Measurements from ENCODE around the gene TLN1. TPM values are rescaled to one million over a fixed set of nuclear protein-coding genes. Genes with fewer than 3 reads are reported as not detected.

Gene TLN1
- total and polyA plus RNA-seq, 2 donors (not counting 1 experiment from before 2014, with no cell fraction given), result 102 to 280 TPM

- TF ChIP-seq EZH2 (IDR thresholded peaks at IDR 0.05; ENCODE audit: borderline replicate concordance, insufficient read depth, low read depth, low read length, poor library complexity, severe bottlenecking) (no peak), CTCF (IDR thresholded peaks at IDR 0.05) (no peak)
- intact Hi-C loops (cut with micrococcal nuclease), result loop anchor here (5.0 to 10.0 kb wide), 4 partner anchors 462 to 1913 kb away; partner anchors contain the start of genes CLTA, FANCG, UBE2R2 and VCP
- Histone ChIP-seq H3K4me2 (replicated peaks; ENCODE audit: low read depth, low read length, poor library complexity, severe bottlenecking) (peak overlapping the region; percentile 89), H3K4me3 (ENCODE audit: control extremely low read depth in 1 of 5, extremely low read depth in 1 of 5, insufficient read depth in 1 of 5, low read depth in 2 of 5, low read length in 4 of 5) (peak overlapping the region; percentile 52 to 87 (median 82)), H3K9me3 (ENCODE audit: control extremely low read depth in 1 of 3, control insufficient read depth in 2 of 3, insufficient read depth in 1 of 3, low read length in 2 of 3) (no peaks in the 10 kb centered on the region), H2AFZ (ENCODE audit: insufficient read depth, low read depth, low read length, poor library complexity, severe bottlenecking) (no peak overlapping the region), H3K79me2 (ENCODE audit: control insufficient read depth, insufficient read depth, low read length) (peaks cover 76% of the 10 kb centered on the region), H3K27ac (ENCODE audit: low read length in 2 of 2) (peak overlapping the region; percentile 69 to 92), H3K4me1 (ENCODE audit: control insufficient read depth in 2 of 2, insufficient read depth in 2 of 2, low read length in 2 of 2) (peaks cover 63 to 67% of the 10 kb centered on the region in 2 donors), H3K36me3 (replicated peaks in 1 of 2; ENCODE audit: control extremely low read depth in 1 of 2, control insufficient read depth in 1 of 2, extremely low read depth in 1 of 2, insufficient read depth in 2 of 2, low read length in 1 of 2) (peaks cover 1 to 37% of the 10 kb centered on the region in 2 experiments), H3K9ac (ENCODE audit: low read length) (peak overlapping the region; percentile 84), H3K27me3 (replicated peaks in 1 of 4; ENCODE audit: control extremely low read depth in 1 of 4, control insufficient read depth in 3 of 4, insufficient read depth in 4 of 4, low read length in 3 of 4) (no peaks in the 10 kb centered on the region), H4K20me1 (ENCODE audit: control insufficient read depth, insufficient read depth, low read length, poor library complexity, severe bottlenecking) (peaks cover 47% of the 10 kb centered on the region)
- H3K27me3 Mint-ChIP-seq, result no peaks in the 10 kb centered on the region
- WGBS (ENCODE audit: insufficient coverage), result 86% methylated on average over 2 of the region's 2 CpGs
- peaks cover 14% of the 10 kb centered on the region for H3K4me1 Mint-ChIP-seq
- CTCF ChIA-PET, result interaction anchor here (0.9 to 9.7 kb wide), 16 partner anchors 11 to 152 kb away, joined by 3 to 142 read pairs (median 10); partner anchors contain the start of genes CCDC107, GBA2, HINT2 and RGP1
- DNase-seq (no peak), ATAC-seq (ENCODE audit: low read depth) (no peak)
- no peaks in the 10 kb centered on the region for H3K9me3 Mint-ChIP-seq (ENCODE audit: insufficient read depth)
- H3K4me3 Mint-ChIP-seq, result no peak overlapping the region
- H3K27ac Mint-ChIP-seq, result no peak overlapping the region
- POLR2A ChIA-PET, result interaction anchor here (0.5 to 4.4 kb wide), 2 partner anchors 12 to 116 kb away, joined by 3 to 21 read pairs; no protein-coding TSS in a partner anchor
Observed at GRCh38 chr9:35730486-35730854, 1.5 kb downstream of the TLN1 start.
